ENCODE measurements around the gene TLR8.
A peak's percentile ranks its signal among the peaks of the same experiment; 100 is the strongest.
"Not testable (repeated sequence)": the region's sequence is repeated elsewhere in the genome, so short reads cannot be mapped to it uniquely, and the experiment has no call there.

Gene TLR8

GRCh38 chrX:12896935-12897334, 9.5 kb upstream of the TLR8 start:
- no peak for DNase-seq (ENCODE audit: low read depth in 2 of 2)

GRCh38 chrX:12898073-12898472, 8.3 kb upstream of the TLR8 start:
- no peak for DNase-seq (ENCODE audit: low read depth in 2 of 2)

DNA sequence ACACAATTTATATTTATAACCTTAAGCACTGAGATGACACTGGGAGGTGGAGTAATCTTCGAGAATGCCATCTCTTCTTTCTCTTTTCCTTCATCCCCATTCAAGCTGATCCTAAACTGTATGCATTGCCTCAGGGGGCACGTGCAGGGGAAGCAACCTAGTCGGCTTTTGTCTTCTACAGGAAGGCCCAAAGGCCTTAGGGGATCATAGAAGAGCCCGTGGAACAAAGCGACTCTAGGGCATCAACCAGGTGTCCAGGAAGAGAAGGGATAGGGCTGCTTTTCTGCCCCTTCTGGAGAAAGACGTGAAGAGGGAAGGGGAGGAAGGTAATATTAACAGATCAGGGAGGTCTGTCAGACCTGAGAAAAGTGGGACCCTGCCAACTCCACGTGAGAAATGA, 6.9 kb upstream of the TLR8 start:
- no peak for DNase-seq (ENCODE audit: low read depth in 2 of 2)

- DNase-seq (ENCODE audit: low read depth in 2 of 2): peak; percentile 15 to 35
Observed at GRCh38 chrX:12901486-12901885, 4.9 kb upstream of the TLR8 start.

- DNase-seq (ENCODE audit: low read depth in 2 of 2): no peak
Observed at GRCh38 chrX:12903646-12904045, 2.8 kb upstream of the TLR8 start.

DNA sequence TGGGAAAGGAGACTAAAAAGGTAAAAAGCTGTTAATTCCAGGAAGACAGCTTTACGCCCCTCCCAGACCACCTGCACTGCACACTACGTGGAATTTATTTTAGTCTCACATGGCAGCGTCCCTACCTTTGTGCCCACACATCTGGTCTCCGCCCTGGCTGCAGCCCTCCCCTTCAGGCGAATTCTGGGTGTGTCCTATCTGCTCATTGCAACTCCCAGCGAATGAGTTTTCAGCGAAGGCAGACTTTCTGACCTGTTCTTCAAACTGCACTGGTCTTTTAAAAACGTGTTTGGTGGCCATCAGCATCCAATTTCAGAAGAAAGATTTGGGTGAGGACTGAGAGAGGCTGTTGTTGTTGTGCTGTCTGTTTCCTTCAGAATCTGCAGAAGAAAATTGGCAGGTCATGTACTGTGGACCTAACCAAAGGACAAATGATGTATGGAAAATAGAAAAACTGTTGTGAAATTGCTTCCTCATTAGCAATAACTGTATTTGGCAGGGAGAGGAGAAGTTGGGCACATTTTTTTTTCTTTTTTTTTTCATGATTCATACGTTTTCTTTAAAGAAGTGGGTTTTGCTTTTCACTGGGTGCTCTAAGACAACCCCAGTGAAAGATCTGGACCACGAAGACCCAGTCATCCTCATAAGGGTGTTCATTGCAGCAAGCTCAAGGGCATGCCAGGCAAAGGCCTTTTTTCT, 4.2 kb downstream of the TLR8 start:
- DNase-seq (ENCODE audit: low read depth in 2 of 2): no peak

DNA sequence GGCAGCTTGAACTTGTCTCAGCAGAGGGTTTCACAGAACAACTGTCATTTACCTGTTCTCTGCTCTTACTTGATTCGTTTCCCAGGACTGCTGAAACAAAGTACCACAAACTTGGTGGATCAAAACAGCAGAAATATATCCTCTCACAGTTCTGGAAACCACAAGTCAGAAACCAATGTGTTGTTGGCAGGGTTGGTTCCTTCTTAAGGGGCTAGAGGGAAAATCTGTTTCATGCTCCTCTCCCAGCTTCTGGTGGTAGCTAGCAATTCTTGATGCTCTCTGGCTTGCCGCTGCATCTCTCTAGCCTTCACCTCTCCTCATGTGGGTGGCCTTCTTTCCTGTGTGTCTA, 4.7 kb downstream of the TLR8 start:
- no peak for DNase-seq (ENCODE audit: low read depth in 2 of 2)

DNA sequence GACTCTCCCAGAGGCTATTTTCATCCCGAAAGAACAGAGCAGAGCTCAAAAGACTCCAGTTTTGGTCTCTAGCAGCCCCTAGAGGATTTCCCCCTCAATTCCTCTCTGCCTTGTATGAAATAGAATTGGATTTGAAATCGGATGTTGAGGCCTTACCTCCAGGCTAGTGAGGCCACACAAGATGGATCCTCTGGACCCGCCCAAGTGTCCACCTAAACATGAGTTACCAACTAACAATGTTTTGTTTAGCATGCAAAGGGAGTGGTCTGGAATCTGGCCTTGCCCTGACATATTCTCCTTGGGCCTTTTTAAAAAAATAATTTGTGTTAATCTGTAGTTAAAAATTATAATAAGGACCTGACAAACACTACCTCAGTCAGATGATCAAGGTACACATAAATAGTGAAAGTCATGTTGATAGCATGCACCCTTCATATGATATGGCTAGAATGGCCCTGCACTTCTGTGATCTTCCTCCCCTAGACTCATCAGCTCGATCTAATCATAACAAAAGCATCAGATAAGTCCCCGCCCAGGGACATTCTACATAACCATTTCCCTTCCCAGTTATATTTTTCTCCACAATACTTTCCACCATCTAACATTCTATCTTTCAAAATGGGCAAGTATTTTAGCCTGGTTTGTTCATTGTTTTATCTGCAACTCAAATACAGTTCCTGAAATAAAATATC, 6.5 kb downstream of the TLR8 start:
- DNase-seq (ENCODE audit: low read depth in 2 of 2): no peak

- DNase-seq (ENCODE audit: low read depth in 2 of 2): no peak
Observed at GRCh38 chrX:12917753-12918152, 11.3 kb downstream of the TLR8 start.

DNA sequence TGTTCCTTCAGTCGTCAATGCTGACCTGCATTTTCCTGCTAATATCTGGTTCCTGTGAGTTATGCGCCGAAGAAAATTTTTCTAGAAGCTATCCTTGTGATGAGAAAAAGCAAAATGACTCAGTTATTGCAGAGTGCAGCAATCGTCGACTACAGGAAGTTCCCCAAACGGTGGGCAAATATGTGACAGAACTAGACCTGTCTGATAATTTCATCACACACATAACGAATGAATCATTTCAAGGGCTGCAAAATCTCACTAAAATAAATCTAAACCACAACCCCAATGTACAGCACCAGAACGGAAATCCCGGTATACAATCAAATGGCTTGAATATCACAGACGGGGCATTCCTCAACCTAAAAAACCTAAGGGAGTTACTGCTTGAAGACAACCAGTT, 12.6 kb downstream of the TLR8 start:
- DNase-seq (ENCODE audit: low read depth in 2 of 2): no peak

- no peak for DNase-seq (ENCODE audit: low read depth in 2 of 2)
Observed at GRCh38 chrX:12919620-12920019, 13.2 kb downstream of the TLR8 start.

GRCh38 chrX:12920990-12921389, 14.6 kb downstream of the TLR8 start:
- no peak for DNase-seq (ENCODE audit: low read depth in 2 of 2)

- DNase-seq (ENCODE audit: low read depth in 2 of 2): no peak
Observed at GRCh38 chrX:12921886-12922598, 15.6 kb downstream of the TLR8 start.

- DNase-seq (ENCODE audit: low read depth in 2 of 2): no peak
Observed at GRCh38 chrX:12922599-12922919, 16.1 kb downstream of the TLR8 start.

DNA sequence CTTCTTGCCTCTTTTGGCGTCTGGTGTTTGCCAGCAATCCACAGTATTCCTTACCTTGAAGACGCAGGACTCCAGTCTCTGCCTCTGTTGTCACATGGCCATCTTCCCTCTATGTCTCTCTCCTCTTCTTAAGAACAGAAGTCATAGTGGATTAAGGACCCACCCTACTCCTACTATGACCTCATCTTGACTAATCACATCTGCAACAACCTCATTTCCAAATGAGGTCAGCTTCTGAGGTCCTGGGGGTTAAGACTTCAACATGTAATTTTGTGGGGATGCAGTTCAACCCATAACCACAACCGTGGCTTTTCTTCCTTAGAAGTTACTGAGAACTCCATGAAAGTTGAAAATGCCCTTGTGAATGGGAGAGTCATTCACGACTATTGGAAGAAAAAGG, 23.3 kb downstream of the TLR8 start:
- DNase-seq (ENCODE audit: low read depth in 2 of 2): no peak

- no peak for DNase-seq (ENCODE audit: low read depth in 2 of 2)
Observed at GRCh38 chrX:12930150-12930549, 23.7 kb downstream of the TLR8 start.

GRCh38 chrX:12932244-12932643, 25.8 kb downstream of the TLR8 start:
- no peak for DNase-seq (ENCODE audit: low read depth in 2 of 2)

GRCh38 chrX:12934850-12935249, 28.4 kb downstream of the TLR8 start:
- DNase-seq (ENCODE audit: low read depth in 2 of 2): no peak

- DNase-seq (ENCODE audit: low read depth in 2 of 2): no peak
Observed at GRCh38 chrX:12936947-12937346, 30.5 kb downstream of the TLR8 start.

- DNase-seq (ENCODE audit: low read depth in 2 of 2): not testable (repeated sequence)
Observed at GRCh38 chrX:12940471-12940870, 34.1 kb downstream of the TLR8 start.

DNA sequence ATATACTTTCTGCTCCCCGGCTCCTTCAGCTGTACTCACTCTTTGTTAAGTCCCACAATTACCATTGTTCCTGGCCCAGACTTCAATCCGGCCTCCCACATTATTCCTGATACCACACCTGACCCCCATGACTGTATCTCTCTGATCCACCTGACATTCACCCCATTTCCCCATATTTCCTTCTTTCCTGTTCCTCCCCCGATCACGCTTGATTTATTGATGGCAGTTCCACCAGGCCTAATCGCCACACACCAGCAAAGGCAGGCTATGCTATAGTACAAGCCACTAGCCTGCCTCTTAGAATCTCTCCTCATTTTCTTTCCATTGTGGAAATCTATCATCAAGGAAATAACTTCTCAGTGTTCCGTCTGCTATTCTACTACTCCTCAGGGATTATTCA, 37.2 kb downstream of the TLR8 start:
- not testable (repeated sequence) for DNase-seq (ENCODE audit: low read depth in 2 of 2)

- not testable (repeated sequence) for DNase-seq (ENCODE audit: low read depth in 2 of 2)
Observed at GRCh38 chrX:12944452-12944851, 38.0 kb downstream of the TLR8 start.

- DNase-seq (ENCODE audit: low read depth in 2 of 2): no peak
Observed at GRCh38 chrX:12945494-12945893, 39.1 kb downstream of the TLR8 start.

Measured in stimulated activated CD8-positive, alpha-beta memory T cell treated with anti-CD3 and anti-CD28 coated beads, Interleukin-2, amount 100 ng/mL, for 1 hour (primary cell).